ENCODE data around the gene ZCCHC13.
"Not testable (repeated sequence)": the region's sequence is repeated elsewhere in the genome, so short reads cannot be mapped to it uniquely, and the experiment has no call there.

The ZCCHC13 gene

DNA sequence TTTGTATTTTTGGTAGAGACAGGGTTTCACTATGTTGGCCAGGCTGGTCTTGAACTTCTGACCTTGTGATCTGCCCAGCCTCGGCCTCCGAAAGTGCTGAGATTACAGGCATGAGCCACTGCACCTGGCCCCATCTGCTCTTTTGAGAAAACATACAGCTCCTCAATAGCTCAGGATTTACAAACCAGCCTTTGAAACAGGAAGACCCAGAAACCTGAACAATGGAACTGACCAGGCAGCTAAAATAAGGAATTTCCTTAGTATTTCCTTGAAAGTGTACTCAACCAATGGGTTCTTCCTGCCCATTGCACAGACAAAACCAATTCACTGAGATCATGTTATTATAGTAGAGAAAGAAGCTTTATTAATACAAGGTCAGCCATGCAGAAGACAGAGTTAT is 15.3 kb downstream of the ZCCHC13 start:
- H3K27me3 ChIP-seq (ENCODE audit: control insufficient read depth, insufficient read depth, low read length, poor library complexity, severe bottlenecking); H3K9me3 ChIP-seq (ENCODE audit: control insufficient read depth, low read length); H3K4me3 ChIP-seq (ENCODE audit: insufficient read depth, low read depth, low read length); H3K4me1 ChIP-seq (ENCODE audit: control insufficient read depth, insufficient read depth, low read length); H3K27ac ChIP-seq (ENCODE audit: insufficient read depth, low read depth, low read length, poor library complexity, severe bottlenecking); H3K36me3 ChIP-seq (ENCODE audit: control insufficient read depth, insufficient read depth, low read length): not testable (repeated sequence)
- WGBS, 2 experiments, result 84% methylated on average over 2 of the region's 2 CpGs

DNA sequence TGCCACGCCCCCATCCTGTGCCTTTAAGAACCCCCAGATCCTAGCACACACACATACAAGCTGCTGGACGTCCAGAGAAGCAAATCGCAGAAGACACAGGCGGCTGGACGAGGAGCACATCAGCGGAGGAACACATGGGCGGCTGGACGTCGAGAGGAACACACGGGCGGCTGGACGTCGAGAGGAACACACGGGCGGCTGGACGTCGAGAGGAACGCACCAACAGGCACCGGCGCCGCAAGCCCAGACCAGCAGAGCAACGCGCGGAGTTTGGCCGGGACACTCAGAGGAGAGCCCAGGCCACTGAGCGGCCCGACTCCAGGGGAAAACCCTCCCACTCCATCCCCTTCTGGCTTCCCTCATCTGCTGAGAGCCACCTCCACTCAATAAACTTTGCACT is 17.2 kb downstream of the ZCCHC13 start:
- Histone ChIP-seq H3K36me3 (ENCODE audit: control insufficient read depth, insufficient read depth, low read length) (no peaks in the 10 kb centered on the region), H3K4me3 (ENCODE audit: insufficient read depth, low read depth, low read length) (no peak overlapping the region), H3K27ac (ENCODE audit: insufficient read depth, low read depth, low read length, poor library complexity, severe bottlenecking) (no peak overlapping the region), H3K9me3 (ENCODE audit: control insufficient read depth, low read length) (no peaks in the 10 kb centered on the region), H3K27me3 (ENCODE audit: control insufficient read depth, insufficient read depth, low read length, poor library complexity, severe bottlenecking) (no peaks in the 10 kb centered on the region), H3K4me1 (ENCODE audit: control insufficient read depth, insufficient read depth, low read length) (no peaks in the 10 kb centered on the region)
- WGBS, 2 experiments, result 93% methylated on average over 26 to 27 of the region's 27 CpGs

DNA sequence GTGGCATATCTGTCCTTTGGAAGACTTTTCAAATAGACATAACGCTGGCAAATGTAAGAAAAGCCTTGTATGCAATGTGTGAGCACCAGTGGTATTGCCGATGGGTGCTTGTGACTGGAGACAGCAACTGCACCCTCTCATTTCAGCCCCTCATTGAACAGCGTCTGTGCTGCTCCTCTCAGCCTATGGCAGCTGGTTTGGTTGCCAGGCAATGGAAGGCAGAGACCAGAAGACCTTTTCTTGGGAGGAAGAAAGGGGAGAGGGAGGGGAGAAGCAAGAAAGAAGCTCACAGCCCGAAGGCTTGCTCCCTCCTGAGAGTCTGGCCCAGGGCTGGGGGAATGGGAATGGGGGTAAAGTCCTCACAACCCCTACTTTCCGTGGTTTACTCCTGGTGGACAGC is 20.2 kb downstream of the ZCCHC13 start:
- H3K9me3 ChIP-seq (ENCODE audit: control insufficient read depth, low read length), result no peaks in the 10 kb centered on the region
- WGBS, 2 experiments, result 58 to 66% methylated on average over 4 to 5 of the region's 5 CpGs
- no peaks in the 10 kb centered on the region for H3K27me3 ChIP-seq (ENCODE audit: control insufficient read depth, insufficient read depth, low read length, poor library complexity, severe bottlenecking)
- H3K4me1 ChIP-seq (ENCODE audit: control insufficient read depth, insufficient read depth, low read length), result no peaks in the 10 kb centered on the region
- no peak overlapping the region for H3K27ac ChIP-seq (ENCODE audit: insufficient read depth, low read depth, low read length, poor library complexity, severe bottlenecking)
- H3K4me3 ChIP-seq (ENCODE audit: insufficient read depth, low read depth, low read length), result no peak overlapping the region
- no peaks in the 10 kb centered on the region for H3K36me3 ChIP-seq (ENCODE audit: control insufficient read depth, insufficient read depth, low read length)

DNA sequence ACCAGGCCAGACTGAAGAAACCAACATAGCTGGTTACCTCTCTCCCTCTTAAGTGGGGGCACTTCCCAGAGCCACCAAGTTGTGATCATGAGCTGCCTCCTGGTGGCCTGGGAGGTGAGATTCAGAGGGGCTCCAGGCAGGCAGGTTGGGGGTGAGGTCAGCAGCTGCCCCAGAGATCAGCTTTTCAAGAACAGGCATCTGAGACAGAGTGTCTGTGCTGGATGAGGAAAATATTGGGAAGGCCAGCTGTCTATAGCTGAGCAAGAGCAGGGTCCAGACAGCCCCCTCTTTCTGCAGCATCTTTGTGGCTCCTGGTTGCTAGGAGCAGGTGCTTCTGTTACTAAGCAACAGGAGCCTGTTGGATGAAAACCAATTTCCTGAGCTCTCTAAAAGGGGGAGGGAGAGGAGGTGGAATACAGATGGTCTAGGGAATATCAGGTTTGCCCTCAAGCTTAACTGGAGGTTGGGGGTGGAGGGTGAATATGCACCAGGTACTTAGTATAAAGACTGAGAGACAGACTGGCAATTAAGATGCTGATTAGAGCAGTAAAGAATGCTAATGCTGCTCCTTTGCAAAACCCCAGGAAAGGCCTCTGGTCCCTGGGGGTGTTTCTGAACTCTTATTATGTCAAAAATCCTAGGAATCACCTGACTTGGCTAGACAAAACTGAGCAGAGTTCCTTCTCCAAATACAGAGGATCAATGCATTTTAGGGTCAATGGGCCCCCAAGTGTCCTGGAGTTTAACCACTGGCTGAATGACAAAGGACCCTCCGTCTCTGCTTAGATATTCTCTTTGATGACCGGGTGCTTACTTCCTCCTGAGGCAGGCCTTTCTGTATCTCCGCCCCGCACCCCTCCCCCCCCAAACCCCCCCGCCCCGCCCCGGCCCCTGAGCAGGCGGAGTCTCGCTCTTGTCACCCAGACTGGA is 21.4 kb downstream of the ZCCHC13 start:
- 0 to 4% methylated on average over 3 to 4 of the region's 9 CpGs for WGBS, 2 experiments
- peak overlapping the region; percentile 36 for H3K27ac ChIP-seq (ENCODE audit: insufficient read depth, low read depth, low read length, poor library complexity, severe bottlenecking)
- H3K36me3 ChIP-seq (ENCODE audit: control insufficient read depth, insufficient read depth, low read length), result no peaks in the 10 kb centered on the region
- H3K9me3 ChIP-seq (ENCODE audit: control insufficient read depth, low read length), result no peaks in the 10 kb centered on the region
- no peaks in the 10 kb centered on the region for H3K4me1 ChIP-seq (ENCODE audit: control insufficient read depth, insufficient read depth, low read length)
- H3K27me3 ChIP-seq (ENCODE audit: control insufficient read depth, insufficient read depth, low read length, poor library complexity, severe bottlenecking), result no peaks in the 10 kb centered on the region
- H3K4me3 ChIP-seq (ENCODE audit: insufficient read depth, low read depth, low read length), result no peak overlapping the region

DNA sequence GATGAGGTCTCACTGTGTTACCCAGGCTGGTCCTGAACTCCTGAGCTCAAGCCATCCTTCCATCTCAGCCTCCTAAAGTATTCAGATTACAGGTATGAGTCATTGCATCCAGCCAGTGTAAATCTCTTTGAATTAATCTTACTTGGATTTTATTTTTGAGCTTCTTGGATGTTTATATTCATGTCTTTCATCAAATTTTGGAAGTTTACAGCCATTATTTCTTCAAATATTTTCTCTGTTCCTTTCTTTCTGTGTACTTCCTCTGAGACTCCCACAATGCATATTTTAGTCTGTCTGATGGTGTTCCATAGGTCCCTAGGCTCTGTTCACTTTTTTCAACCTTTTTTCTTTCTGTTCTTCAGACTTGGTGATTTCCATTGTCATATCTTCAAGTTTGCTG is 34.9 kb downstream of the ZCCHC13 start:
- Histone ChIP-seq H3K27ac (ENCODE audit: insufficient read depth, low read depth, low read length, poor library complexity, severe bottlenecking) (no peak overlapping the region), H3K36me3 (ENCODE audit: control insufficient read depth, insufficient read depth, low read length) (no peaks in the 10 kb centered on the region), H3K4me3 (ENCODE audit: insufficient read depth, low read depth, low read length) (no peak overlapping the region), H3K9me3 (ENCODE audit: control insufficient read depth, low read length) (no peaks in the 10 kb centered on the region), H3K4me1 (ENCODE audit: control insufficient read depth, insufficient read depth, low read length) (no peaks in the 10 kb centered on the region), H3K27me3 (ENCODE audit: control insufficient read depth, insufficient read depth, low read length, poor library complexity, severe bottlenecking) (no peaks in the 10 kb centered on the region)

DNA sequence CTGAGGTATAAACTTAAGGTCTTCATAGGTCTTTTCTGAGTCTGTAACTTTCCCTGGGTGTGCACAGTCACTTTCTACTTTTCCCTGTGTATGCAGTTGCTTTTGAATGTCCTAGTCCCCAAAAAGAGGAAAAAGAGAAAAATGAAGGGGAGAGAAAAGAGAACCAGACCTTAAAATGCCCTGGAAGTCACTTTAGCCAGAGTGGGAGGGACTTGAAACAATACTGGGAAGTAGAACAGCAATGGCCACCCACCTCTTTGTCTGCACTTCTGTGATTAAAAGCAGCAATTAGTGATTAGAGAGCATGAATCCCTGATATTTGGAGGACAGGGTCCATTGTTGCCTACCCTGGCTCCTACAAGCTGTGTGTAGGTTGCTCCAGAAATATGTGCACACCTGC is 36.1 kb downstream of the ZCCHC13 start:
- Histone ChIP-seq H3K4me3 (ENCODE audit: insufficient read depth, low read depth, low read length) (no peak overlapping the region), H3K27me3 (ENCODE audit: control insufficient read depth, insufficient read depth, low read length, poor library complexity, severe bottlenecking) (no peaks in the 10 kb centered on the region), H3K9me3 (ENCODE audit: control insufficient read depth, low read length) (no peaks in the 10 kb centered on the region), H3K4me1 (ENCODE audit: control insufficient read depth, insufficient read depth, low read length) (no peaks in the 10 kb centered on the region), H3K36me3 (ENCODE audit: control insufficient read depth, insufficient read depth, low read length) (no peaks in the 10 kb centered on the region), H3K27ac (ENCODE audit: insufficient read depth, low read depth, low read length, poor library complexity, severe bottlenecking) (no peak overlapping the region)

DNA sequence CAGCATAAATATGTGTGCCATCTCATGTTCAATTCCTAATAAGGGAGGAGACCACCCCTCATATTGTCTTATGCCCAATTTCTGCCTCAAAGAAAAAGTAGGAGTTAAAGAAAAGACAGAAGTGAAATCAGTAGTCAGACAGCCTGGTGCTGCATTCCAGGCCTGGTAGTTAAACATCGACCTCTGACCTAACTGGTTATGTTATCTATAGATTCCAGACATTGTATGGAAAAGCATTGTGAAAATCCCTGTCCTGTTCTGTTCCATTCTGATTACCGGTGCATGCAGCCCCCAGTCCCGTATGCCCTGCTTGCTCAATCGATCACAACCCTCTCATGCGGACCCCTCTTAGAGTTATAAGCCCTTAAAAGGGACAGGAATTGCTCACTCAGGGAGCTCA is 38.2 kb downstream of the ZCCHC13 start:
- H3K36me3 ChIP-seq (ENCODE audit: control insufficient read depth, insufficient read depth, low read length); H3K27me3 ChIP-seq (ENCODE audit: control insufficient read depth, insufficient read depth, low read length, poor library complexity, severe bottlenecking); H3K4me3 ChIP-seq (ENCODE audit: insufficient read depth, low read depth, low read length); H3K4me1 ChIP-seq (ENCODE audit: control insufficient read depth, insufficient read depth, low read length); H3K27ac ChIP-seq (ENCODE audit: insufficient read depth, low read depth, low read length, poor library complexity, severe bottlenecking); H3K9me3 ChIP-seq (ENCODE audit: control insufficient read depth, low read length): not testable (repeated sequence)
- WGBS, 2 experiments, result 94% methylated on average over 5 of the region's 5 CpGs

DNA sequence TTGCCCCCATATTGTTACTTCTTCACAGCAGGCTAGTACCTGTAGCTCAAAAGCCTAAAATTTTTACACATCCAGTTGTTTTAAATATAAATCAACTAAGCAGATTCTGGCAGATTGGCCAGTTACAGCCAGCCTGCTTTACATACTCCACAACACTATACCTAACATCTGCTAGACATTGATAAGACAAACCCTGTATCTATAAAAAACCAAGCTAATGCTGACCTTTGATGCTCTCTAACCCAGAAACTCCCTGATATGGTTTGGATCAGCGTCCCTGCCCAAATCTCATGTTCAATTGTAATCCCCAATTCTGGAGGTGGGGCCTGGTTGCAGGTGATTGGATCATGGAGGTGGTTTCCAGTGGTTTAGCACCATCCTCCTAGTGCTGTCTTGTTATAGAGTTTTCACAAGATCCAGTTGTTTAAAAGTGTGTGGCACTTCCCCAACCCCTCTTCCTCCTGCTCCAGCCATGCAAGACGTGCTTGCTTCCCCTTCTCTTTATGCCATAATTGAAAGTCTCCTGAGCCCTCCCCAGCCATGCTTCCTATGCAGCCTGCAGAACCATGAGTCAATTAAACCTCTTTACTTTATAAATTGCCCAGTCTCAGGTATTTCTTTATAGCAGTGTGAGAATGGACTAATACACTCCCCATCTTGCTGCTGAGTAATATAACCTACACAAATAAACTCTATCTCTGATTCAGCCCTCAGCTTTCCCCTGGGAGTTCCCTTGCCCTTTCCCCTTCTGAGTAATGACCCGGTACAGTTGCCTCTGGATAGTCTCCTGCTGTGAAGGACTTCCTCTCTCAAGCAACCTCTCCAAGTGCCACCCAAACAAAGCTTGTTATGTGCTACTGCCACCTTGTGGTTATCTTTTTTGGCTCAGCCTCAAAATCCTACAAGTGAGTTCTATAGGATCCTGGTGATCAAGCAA is 39.6 kb downstream of the ZCCHC13 start:
- Histone ChIP-seq H3K9me3 (ENCODE audit: control insufficient read depth, low read length) (no peaks in the 10 kb centered on the region), H3K27me3 (ENCODE audit: control insufficient read depth, insufficient read depth, low read length, poor library complexity, severe bottlenecking) (no peaks in the 10 kb centered on the region), H3K4me1 (ENCODE audit: control insufficient read depth, insufficient read depth, low read length) (no peaks in the 10 kb centered on the region), H3K27ac (ENCODE audit: insufficient read depth, low read depth, low read length, poor library complexity, severe bottlenecking) (no peak overlapping the region), H3K36me3 (ENCODE audit: control insufficient read depth, insufficient read depth, low read length) (no peaks in the 10 kb centered on the region), H3K4me3 (ENCODE audit: insufficient read depth, low read depth, low read length) (no peak overlapping the region)
- 30 to 35% methylated on average over 3 of the region's 3 CpGs for WGBS, 2 experiments

DNA sequence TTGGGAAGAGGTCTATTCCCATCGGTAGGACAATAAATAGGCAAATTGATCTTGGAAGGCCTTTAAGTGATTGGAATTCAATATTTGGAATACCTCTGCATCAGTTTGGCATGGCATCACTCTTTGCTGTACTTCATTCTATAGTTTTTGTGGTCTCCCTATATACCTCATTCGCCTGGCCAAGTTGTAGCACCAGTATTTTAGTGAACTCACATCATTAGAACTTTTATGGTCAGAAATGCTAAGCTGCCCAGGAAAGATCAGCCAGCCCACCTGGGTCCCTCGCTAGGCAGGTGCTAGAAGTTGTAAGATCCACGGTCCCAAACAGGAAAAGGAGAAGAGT is 40.3 kb downstream of the ZCCHC13 start:
- no peak overlapping the region for H3K4me3 ChIP-seq (ENCODE audit: insufficient read depth, low read depth, low read length)
- 60 to 67% methylated on average over 4 of the region's 4 CpGs for WGBS, 2 experiments
- H3K27me3 ChIP-seq (ENCODE audit: control insufficient read depth, insufficient read depth, low read length, poor library complexity, severe bottlenecking), result no peaks in the 10 kb centered on the region
- no peak overlapping the region for H3K27ac ChIP-seq (ENCODE audit: insufficient read depth, low read depth, low read length, poor library complexity, severe bottlenecking)
- H3K4me1 ChIP-seq (ENCODE audit: control insufficient read depth, insufficient read depth, low read length), result no peaks in the 10 kb centered on the region
- no peaks in the 10 kb centered on the region for H3K9me3 ChIP-seq (ENCODE audit: control insufficient read depth, low read length)
- no peaks in the 10 kb centered on the region for H3K36me3 ChIP-seq (ENCODE audit: control insufficient read depth, insufficient read depth, low read length)

DNA sequence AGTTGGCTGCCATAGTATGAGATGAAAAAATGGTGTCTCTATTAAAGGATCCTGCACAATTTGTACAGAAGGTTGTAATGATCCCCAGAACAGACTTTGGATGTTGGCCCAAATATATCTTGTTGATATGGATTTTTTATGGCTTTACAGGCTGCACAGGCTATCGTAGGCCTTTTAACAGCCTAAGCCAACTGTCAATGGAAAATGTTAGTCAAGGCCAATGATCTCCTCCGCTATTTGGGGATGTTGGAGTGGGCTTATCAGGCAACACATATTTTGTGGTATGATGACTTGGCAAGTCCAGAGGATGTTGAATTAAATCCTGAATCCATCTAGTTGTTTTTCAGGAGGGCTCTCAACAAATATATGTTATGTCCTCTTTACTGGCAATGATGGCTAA is 42.1 kb downstream of the ZCCHC13 start:
- no peak overlapping the region for H3K4me3 ChIP-seq (ENCODE audit: insufficient read depth, low read depth, low read length)
- H3K36me3 ChIP-seq (ENCODE audit: control insufficient read depth, insufficient read depth, low read length), result no peaks in the 10 kb centered on the region
- no peak overlapping the region for H3K27ac ChIP-seq (ENCODE audit: insufficient read depth, low read depth, low read length, poor library complexity, severe bottlenecking)
- H3K4me1 ChIP-seq (ENCODE audit: control insufficient read depth, insufficient read depth, low read length), result no peaks in the 10 kb centered on the region
- 96 to 100% methylated on average over 2 of the region's 2 CpGs for WGBS, 2 experiments
- H3K9me3 ChIP-seq (ENCODE audit: control insufficient read depth, low read length), result no peaks in the 10 kb centered on the region
- no peaks in the 10 kb centered on the region for H3K27me3 ChIP-seq (ENCODE audit: control insufficient read depth, insufficient read depth, low read length, poor library complexity, severe bottlenecking)
